ENCODE data around the gene PRTFDC1. TPM values are rescaled to one million over a fixed set of nuclear protein-coding genes. Genes with fewer than 3 reads are reported as not detected.
"Not testable (repeated sequence)": the region's sequence is repeated elsewhere in the genome, so short reads cannot be mapped to it uniquely, and the experiment has no call there.

The PRTFDC1 gene
- total RNA-seq, 1 donor from 2014 or later = 9.6 TPM

GRCh38 chr10:24958091-24958720 is 5.8 kb upstream of the PRTFDC1 start:
- Histone ChIP-seq H3K4me3 (ENCODE audit: low read depth, low read length) (no peak overlapping the region), H3K27me3 (ENCODE audit: control insufficient read depth, insufficient read depth, low read length) (no peaks in the 10 kb centered on the region), H3K36me3 (ENCODE audit: control insufficient read depth, insufficient read depth, low read length) (no peaks in the 10 kb centered on the region)
- DNase-seq (ENCODE audit: low read depth) = no peak
- no peak for TF ChIP-seq CTCF (IDR thresholded peaks at IDR 0.05; ENCODE audit: insufficient read depth, low read length, poor library complexity, severe bottlenecking)

- H3K4me3 ChIP-seq (ENCODE audit: low read depth, low read length); DNase-seq (ENCODE audit: low read depth); H3K27me3 ChIP-seq (ENCODE audit: control insufficient read depth, insufficient read depth, low read length); H3K36me3 ChIP-seq (ENCODE audit: control insufficient read depth, insufficient read depth, low read length): not testable (repeated sequence)
These were observed 5.2 kb upstream of the PRTFDC1 start for GRCh38 chr10:24957624-24958051.

GRCh38 chr10:24953675-24954074 is 1.3 kb upstream of the PRTFDC1 start:
- no peak overlapping the region for H3K4me3 ChIP-seq (ENCODE audit: low read depth, low read length)
- H3K36me3 ChIP-seq (ENCODE audit: control insufficient read depth, insufficient read depth, low read length) = no peaks in the 10 kb centered on the region
- no peaks in the 10 kb centered on the region for H3K27me3 ChIP-seq (ENCODE audit: control insufficient read depth, insufficient read depth, low read length)
- DNase-seq (ENCODE audit: low read depth) = no peak
- no peak for TF ChIP-seq CTCF (IDR thresholded peaks at IDR 0.05; ENCODE audit: insufficient read depth, low read length, poor library complexity, severe bottlenecking)

DNA sequence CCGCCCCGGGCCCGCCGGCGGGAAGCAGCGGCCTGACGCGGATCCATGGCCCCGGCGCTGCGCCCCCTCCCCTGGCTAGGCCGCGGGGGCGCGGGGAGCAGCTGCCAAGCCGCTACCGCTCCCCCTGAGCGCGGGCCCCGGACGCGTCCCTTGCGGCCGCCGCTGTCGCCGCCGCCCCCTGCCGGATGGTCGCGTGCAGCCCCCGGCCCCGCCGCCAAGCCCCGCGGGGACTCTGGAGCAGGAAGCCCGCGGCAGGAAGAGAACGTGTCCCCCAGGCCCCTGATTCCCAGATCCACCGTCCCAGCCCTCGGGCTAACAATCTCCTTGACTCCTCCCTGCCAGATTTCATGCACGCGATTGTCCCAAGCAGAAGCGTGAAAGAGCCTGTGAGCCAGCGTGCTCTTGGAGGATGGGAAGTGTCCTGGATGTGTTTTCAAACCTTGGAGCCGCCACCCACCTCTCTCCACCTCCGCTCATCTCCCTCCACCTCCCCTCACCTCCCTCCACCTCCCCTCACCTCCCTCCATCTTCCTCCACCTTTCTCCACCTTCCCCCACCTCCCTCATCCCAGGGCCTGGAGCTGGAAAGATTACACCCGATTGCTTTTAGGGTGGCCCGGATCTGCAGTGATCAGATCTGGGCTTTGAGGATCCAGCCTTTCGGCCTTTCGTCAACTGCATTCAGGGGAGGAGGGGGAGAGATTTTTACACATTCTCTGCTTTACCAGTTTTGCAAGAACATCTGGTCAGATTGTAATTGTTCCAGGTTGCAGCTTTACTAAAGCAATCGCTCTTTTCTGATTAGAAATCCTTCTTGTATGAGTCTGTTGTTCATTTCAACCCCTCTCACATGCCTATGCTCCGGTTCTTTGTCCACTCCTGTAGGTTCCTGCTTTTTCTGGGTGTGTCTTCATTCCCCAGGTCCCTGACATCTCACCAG is 570 bp upstream of the PRTFDC1 start:
- no peak for DNase-seq (ENCODE audit: low read depth)
- H3K36me3 ChIP-seq (ENCODE audit: control insufficient read depth, insufficient read depth, low read length) = no peaks in the 10 kb centered on the region
- peak overlapping the region; percentile 58 for H3K4me3 ChIP-seq (ENCODE audit: low read depth, low read length)
- H3K27me3 ChIP-seq (ENCODE audit: control insufficient read depth, insufficient read depth, low read length) = no peaks in the 10 kb centered on the region
- TF ChIP-seq CTCF (IDR thresholded peaks at IDR 0.05; ENCODE audit: insufficient read depth, low read length, poor library complexity, severe bottlenecking) = peak; percentile 15

- TF ChIP-seq CTCF (IDR thresholded peaks at IDR 0.05; ENCODE audit: insufficient read depth, low read length, poor library complexity, severe bottlenecking) = no peak
- peak overlapping the region; percentile 58 for H3K4me3 ChIP-seq (ENCODE audit: low read depth, low read length)
- no peaks in the 10 kb centered on the region for H3K36me3 ChIP-seq (ENCODE audit: control insufficient read depth, insufficient read depth, low read length)
- no peaks in the 10 kb centered on the region for H3K27me3 ChIP-seq (ENCODE audit: control insufficient read depth, insufficient read depth, low read length)
- no peak for DNase-seq (ENCODE audit: low read depth)
These were observed 934 bp downstream of the PRTFDC1 start for GRCh38 chr10:24951201-24952142.
